ENCODE measurements around the gene TWF2. TPM values are rescaled to one million over a fixed set of nuclear protein-coding genes. Genes with fewer than 3 reads are reported as not detected.

Gene TWF2
- total RNA-seq, 1 experiment from 2014 or later: 78.4 TPM

DNA sequence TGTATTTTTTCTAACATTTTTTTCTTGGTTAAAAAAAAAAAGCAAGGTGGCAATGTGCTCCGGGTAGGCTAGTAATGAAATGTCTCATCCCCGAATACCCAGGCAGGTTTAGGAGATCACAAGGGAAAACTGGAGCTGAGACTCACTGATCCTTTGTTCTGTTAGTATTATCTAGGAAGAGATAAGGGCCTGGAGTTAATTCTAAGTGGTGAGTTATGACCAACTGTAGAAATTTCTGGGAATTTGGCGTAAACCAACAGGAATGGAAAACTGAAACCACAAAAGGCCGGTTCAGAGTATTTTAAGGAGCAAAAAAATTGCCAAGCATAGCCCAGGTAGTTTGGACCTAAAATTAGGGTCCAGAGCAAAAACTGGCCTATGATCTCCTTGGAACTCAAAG is 19.0 kb upstream of the TWF2 start:
- no peak for DNase-seq (ENCODE audit: low spot score)

- DNase-seq (ENCODE audit: low spot score): no peak
Measured at GRCh38 chr3:52256622-52257021, 17.7 kb upstream of the TWF2 start.

GRCh38 chr3:52256159-52256558 is 17.2 kb upstream of the TWF2 start:
- DNase-seq (ENCODE audit: low spot score): no peak

- DNase-seq (ENCODE audit: low spot score): no peak
Measured at GRCh38 chr3:52254608-52255007, 15.7 kb upstream of the TWF2 start.

DNA sequence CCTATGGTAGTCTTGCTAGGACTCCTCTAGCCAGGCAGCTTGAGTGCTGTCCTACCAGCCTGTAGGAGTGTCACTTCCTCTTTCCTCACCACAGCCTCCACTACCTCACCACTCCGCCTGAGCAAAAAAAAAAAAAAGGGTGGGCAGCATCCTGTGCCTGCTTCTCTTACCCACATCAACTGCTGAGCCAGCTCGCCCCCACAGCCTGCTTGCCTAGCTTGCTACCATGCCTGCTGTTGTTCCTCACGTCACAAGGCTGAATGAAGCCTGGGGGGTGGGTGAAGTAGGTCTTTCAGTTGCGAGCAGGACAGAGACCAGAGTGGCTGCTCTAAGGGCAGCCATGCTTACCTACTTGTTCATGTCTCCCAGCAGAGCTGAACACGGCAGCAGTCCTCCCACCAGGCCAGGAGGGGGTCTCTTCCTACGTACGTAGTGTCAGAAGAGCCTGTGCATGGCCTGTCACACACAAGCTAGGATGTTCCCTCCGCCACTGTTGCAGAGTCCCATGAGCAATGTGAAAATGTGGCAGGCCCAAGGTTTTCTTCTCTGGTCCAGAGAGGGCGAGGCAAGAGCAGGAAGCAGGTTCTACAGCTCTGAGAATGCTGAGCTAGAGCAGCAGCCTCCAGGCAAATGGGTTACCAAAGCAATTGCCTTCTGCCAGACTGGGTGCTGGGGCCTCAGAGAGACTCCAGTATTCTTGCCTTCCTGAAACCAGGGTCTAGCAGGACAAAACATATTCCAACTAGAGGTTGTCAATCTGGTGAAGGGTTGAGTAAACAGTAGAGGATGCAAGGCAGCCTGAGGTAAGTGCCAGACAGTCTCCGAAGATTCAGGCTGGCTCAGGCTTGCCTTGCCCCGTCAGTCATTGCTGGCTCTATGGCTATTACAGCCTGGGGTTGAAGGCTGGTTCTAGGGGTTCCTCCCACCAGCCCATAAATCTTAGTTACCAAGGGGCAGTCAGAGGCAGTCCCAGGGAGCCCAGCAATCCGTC is 14.7 kb upstream of the TWF2 start:
- DNase-seq (ENCODE audit: low spot score): no peak

GRCh38 chr3:52250122-52250521 is 11.2 kb upstream of the TWF2 start:
- no peak for DNase-seq (ENCODE audit: low spot score)

DNA sequence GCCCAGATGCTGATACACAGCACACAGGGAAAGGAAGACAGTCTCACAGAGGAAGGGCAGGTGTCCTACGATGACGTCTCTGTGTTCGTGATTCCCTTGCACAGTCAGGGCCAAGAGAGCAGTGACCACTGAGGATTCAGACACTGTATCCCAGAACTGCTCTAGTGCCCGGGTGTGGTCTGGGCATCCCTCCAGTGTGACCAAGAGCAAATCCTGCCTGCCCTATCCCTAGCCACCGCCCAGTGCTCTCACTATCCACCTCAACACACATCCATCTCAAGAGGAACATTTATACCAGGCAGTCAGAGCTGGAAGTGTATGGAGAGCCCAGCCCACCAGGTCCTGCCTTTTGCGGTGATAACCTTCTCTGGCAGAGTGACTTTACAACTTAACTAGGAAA is 10.7 kb upstream of the TWF2 start:
- DNase-seq (ENCODE audit: low spot score): no peak

- no peak for DNase-seq (ENCODE audit: low spot score)
Measured at GRCh38 chr3:52248816-52249547, 10.0 kb upstream of the TWF2 start.

- no peak for DNase-seq (ENCODE audit: low spot score)
Measured at GRCh38 chr3:52248165-52248541, 9.2 kb upstream of the TWF2 start.

GRCh38 chr3:52247409-52248164 is 8.6 kb upstream of the TWF2 start:
- DNase-seq (ENCODE audit: low spot score): no peak

DNA sequence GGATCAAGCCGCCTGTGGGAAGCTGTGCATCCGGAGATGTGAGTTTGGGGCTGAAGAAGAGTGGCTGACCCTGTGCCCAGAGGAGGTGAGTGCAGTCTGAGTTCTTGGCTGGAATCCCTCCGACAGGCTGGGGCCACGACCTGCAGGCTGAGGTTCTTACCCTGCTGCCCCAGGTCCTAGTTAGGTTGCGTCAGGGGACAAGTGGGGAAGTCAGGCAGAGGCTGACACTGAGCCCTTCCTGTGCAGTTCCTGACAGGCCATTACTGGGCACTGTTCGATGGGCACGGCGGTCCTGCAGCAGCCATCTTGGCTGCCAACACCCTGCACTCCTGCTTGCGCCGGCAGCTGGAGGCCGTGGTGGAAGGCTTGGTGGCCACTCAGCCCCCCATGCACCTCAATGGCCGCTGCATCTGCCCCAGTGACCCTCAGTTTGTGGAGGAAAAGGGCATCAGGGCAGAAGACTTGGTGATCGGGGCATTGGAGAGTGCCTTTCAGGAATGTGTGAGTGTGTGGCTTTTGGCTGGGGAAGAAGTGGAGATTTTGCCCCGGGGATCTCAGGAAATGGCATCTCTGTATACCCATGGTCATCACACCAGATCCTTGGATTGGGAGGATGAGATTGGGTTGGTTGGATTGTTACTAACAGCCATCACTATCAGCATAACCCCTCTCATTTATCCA is 7.9 kb upstream of the TWF2 start:
- no peak for DNase-seq (ENCODE audit: low spot score)

GRCh38 chr3:52246264-52246620 is 7.3 kb upstream of the TWF2 start:
- no peak for DNase-seq (ENCODE audit: low spot score)

- no peak for DNase-seq (ENCODE audit: low spot score)
Measured at GRCh38 chr3:52245322-52246263, 6.6 kb upstream of the TWF2 start, which contains the start of gene PPM1M. PPM1M (plus strand) TSS chr3:52245759; CDS start chr3:52245825, 66 bp downstream.

DNA sequence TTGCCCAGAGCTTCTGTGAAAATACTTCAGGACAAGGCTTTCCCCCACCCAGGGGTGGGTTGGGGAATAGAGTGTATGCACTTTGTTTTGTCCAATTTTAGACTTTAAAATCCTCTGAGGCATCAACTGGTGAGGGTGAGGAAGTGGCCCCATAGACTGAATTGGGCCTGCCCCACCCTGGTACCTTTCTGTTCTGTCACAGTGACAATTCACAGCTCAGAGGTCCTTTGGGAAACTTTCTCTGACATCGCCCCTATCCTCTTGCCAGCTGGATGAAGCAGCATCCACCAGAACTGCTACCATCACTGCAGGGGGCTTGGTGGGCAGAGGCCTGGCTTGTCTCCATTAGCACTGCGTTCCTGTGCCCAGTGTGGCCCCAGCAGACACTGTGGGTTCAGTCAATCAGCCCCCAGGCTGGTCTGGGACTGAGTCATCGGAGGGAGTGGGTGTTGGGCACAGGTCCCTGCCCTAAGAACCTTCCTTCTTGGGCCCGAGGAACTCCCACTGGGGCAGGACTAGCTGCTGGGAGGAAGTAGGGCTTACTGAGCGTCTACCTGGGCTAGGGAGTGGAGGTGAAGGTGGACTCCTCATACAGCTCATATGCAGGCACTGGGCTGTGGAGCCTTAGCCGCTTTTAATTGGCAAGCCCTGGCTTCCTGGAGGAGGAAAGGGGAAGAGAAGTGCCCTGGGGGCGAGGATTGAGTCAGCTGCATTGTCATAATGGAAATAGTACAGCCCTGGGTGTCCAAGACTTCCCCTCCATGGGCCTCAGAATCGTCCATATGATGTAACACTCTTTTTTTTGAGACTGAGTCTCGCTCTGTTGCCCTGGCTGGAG is 5.1 kb upstream of the TWF2 start:
- DNase-seq (ENCODE audit: low spot score): no peak

- DNase-seq (ENCODE audit: low spot score): no peak
Measured at GRCh38 chr3:52242039-52242438, 3.1 kb upstream of the TWF2 start.

- no peak for DNase-seq (ENCODE audit: low spot score)
Measured at GRCh38 chr3:52240886-52241370, 2.0 kb upstream of the TWF2 start.

DNA sequence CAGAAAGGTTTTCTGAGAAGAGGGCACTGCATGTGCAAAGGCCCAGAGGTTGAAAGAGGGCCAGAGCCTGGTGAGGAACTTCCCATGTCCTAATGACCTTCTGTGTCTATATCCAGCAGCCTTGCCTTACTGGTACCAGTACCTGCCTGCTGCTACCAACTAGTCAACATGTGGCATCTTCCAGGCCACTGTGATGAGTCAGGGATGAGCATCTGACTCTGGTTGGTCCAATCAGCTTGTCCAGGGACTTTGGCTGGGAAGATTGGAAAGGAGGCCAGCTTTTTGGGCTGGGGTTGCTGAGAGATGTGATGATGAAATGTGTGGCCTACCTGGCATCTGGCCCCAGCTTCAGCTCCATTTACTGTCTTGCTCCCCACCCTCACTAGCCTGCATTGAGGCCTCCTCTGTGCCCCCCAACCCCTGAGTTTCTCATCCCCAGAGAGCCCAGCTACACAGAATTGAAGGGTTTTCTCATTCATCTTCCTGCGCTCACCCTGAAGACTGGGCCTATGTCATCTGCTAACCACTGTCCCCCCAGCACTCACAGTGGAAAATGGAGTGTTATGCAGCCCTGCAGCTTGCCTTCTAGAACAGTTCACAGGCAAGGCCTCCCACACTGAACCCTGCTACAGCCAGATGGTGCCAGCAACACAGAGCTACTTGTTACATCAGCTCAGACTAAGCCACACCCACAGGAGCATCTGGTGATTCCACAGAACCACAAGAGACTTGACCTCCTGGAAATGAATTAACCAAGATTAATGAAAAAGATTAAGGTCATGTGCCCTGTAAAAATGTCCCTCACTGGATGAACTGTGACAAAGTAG is 1.3 kb upstream of the TWF2 start:
- DNase-seq (ENCODE audit: low spot score): peak; percentile 85

- DNase-seq (ENCODE audit: low spot score): no peak
Measured at GRCh38 chr3:52238193-52238760, 681 bp downstream of the TWF2 start.

All from H4 (cell line).